GM21528 (cell line): ENCODE data around the gene CTIF.
"Not testable (repeated sequence)": the region's sequence is repeated elsewhere in the genome, so short reads cannot be mapped to it uniquely, and the experiment has no call there.

Experiments
- ATAC-seq: cut with Tn5 transposase; IDR thresholded peaks from one replicate; pipeline ENCODE4 v1.9.1; 2021; ENCODE audit warnings: mild to moderate bottlenecking, moderate library complexity; ENCODE audit not compliant: unreplicated experiment, low FRiP score

Gene CTIF

GRCh38 chr18:48699761-48700160, 160.9 kb downstream of the CTIF start:
- ATAC-seq = no peak

- ATAC-seq = no peak
Measured at GRCh38 chr18:48700446-48700845, 161.6 kb downstream of the CTIF start.

- ATAC-seq = no peak
Measured at GRCh38 chr18:48702346-48703027, 163.7 kb downstream of the CTIF start.

DNA sequence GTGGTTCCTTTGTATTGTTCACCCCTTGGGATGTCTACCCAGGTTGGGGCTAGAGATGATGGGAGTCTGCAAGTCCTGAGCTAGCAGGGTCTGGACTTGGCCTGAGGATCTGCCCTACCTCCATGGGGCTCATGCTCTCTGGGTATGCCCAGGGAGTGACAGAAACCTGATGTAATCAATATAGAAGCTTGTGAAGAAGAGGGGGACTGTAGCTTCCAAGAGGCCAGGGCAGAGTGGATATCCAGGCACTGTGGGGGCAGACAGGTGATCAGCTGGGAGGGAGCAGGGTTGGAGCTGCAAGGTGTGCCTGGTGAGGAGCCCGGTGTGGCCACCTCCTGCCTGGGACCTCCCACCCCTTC, 164.2 kb downstream of the CTIF start:
- ATAC-seq = no peak

DNA sequence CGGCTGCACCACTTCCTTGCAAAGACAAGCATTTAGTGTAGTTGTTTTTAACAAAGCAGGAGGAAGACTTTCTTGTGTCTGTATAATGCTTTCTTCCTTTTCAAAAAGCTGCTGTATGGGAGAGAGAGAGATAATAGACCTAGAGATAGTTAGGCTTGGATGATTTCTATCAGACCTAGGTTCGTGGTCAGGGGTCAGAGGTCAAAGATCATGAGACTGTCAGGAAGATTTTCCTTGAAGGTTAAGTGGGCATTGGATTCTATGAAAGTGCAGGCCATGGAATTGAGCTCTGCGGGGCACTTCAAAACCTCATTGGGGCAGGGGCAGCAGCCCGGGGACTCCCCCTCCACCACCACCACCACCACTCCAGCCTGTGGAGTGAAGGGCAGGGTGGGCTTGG, 164.6 kb downstream of the CTIF start:
- ATAC-seq = no peak

- no peak for ATAC-seq
Measured at GRCh38 chr18:48705043-48705442, 166.2 kb downstream of the CTIF start.

- no peak for ATAC-seq
Measured at GRCh38 chr18:48705531-48705930, 166.7 kb downstream of the CTIF start.

DNA sequence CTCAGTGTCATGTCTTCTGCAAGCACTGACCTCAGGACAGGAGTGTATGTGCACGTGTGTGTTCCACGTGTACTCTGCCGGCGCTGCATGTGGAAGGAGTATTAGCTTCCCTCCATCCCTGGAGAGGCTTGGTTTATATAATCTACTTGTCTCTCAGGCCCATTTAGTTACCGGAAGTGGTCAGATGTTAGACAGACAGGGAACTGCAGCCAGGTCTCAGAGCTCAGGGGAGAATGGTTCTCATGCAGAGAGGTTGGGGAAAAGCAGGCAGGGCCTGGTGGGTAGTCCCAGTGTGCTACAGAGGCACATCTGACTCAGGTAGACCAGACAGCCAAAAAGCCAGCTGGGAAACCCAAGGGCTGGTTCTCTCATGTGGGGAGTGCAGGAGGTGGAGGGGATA, 167.9 kb downstream of the CTIF start:
- ATAC-seq = no peak

DNA sequence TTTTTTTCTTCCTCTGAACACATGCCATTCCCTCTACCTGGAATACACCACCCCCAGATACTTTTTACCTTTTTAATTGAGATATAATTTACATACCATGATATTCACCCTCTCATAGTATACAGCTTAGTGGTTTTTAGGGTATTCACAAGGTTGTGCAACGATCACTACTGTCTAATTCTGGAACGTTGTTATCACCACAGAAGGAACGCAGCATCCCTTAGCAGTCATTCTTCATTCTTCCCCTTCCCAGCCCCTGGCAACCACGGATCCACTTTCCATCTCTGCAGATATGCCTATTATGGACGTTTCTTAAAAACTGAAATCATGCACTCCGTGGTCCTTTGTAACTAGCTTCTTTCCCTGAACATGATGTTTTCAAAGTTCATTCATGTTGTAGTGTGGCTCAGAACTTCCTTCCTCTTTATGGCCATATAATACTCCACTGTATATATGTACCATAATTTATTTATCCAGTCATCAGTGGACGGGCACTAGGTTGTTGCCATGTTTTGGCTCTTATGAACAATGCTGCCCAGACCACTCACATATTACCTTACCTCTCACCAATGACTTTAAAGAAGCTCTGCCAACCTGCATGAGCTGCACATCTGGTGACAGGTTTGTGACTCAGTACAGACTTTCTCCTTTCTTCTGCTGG, 168.9 kb downstream of the CTIF start:
- no peak for ATAC-seq

- no peak for ATAC-seq
Measured at GRCh38 chr18:48708807-48709206, 170.0 kb downstream of the CTIF start.

DNA sequence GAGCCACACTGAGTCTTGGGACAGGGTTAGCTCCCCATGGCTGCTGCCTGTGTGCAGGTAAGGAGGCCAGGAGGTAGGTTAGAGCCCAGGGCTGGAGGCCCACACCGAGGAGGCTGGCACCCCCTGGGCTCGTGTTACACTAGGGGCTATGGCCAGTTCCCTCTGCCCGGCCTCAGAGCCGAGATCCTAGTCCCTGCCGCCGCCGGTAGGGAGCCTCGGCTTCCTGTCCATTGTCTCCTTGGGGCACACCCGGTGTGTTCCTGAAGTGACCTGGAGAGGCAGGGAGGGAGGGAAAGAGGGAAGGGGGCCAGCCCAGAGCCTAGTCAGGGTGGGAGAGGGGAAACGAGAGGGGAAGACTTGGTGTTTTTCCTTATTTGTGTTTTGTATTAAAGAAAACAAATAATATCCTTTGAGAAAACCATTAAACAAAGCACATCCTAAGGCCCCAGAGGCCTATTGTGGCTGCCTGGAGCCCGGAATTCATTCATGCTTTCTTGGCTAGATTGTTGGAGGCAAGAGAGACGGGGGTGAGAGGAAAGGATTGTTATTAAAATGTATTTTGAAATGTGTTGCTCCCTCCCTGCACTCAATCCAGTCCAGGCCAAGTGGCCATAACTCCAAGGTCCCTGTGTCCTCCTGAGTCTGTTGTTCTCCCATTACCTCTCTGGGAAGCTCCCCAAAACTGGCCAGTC, 170.7 kb downstream of the CTIF start:
- ATAC-seq = no peak

GRCh38 chr18:48711651-48712486, 173.0 kb downstream of the CTIF start:
- ATAC-seq = no peak

DNA sequence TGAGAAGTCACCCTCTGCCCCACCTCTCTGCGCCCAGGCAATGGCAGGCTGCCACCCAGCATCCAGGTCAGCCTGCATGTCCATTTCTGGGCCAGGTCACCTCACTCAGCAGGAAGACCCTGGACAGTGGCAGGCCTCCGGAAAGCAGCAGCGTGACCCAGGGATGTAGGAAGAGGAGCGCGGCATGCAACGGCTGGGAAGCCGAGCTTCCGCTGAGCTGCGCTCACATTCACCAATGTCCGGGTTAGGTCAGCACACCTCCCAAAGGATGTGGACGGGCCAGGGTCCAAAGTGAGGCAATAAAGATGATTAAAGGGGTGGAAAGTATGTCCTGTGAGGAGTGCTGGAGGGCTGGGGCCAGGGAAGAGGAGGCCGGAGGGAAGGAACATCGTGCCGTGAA, 174.5 kb downstream of the CTIF start:
- no peak for ATAC-seq

DNA sequence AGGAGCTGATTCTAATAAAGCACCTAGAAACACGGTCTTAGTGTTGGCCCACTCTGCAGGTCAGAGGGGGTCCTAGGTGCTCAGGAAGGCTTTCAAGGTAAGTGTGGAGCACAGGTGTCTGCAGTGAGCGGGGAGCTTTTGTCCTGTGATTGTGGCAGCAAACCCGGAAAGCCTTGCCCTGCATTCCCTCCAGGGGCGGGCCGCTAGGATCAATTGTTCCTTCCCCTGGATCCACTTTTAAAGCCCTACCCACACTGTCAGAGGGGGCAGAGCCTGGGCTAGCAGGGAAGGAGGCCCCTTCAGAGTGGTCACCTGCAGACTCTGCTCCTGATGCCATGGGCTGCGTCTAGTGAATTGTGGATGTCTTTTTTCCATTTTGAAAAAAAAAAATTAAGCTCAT, 176.0 kb downstream of the CTIF start:
- ATAC-seq = no peak

GRCh38 chr18:48715711-48716361, 177.0 kb downstream of the CTIF start:
- ATAC-seq = no peak

- not testable (repeated sequence) for ATAC-seq
Measured at GRCh38 chr18:48717227-48717626, 178.4 kb downstream of the CTIF start.

GRCh38 chr18:48718251-48718959, 179.6 kb downstream of the CTIF start:
- ATAC-seq = no peak

- ATAC-seq = no peak
Measured at GRCh38 chr18:48719388-48719787, 180.6 kb downstream of the CTIF start.

DNA sequence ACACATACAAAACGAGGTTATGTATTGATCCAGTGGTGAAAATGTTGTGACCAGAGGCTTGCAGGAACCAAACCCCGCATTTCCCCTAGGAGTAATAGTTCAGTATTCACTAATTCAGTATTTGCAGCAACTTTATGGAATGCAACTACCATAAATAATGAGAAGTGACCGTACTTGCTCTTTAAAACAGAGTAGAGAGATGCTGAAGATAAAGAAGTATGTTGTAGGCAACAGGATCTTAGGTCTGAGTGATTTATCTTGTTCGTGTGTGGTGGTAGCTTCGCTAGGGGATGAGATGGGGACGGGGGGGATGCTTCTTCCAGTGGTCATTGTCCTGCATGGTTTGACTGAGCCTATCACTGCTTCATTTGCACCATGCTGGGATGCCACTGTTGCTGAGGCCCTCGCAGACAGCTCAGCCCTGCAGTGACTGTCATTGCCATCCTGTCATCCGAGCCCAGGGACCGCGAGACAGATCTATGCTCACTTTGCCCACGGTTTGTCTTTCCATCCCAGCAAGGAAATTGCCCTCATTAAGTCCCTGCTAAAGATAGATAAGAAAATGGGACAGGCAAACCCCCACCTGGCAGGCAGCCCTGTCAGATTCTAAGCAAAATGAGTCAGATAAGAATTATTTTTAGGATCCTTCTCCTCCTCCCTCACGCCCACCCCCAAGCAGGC, 181.3 kb downstream of the CTIF start:
- no peak for ATAC-seq
